ENCODE results near the gene GYPA.
"Not testable (repeated sequence)": the region's sequence is repeated elsewhere in the genome, so short reads cannot be mapped to it uniquely, and the experiment has no call there.

Gene GYPA

DNA sequence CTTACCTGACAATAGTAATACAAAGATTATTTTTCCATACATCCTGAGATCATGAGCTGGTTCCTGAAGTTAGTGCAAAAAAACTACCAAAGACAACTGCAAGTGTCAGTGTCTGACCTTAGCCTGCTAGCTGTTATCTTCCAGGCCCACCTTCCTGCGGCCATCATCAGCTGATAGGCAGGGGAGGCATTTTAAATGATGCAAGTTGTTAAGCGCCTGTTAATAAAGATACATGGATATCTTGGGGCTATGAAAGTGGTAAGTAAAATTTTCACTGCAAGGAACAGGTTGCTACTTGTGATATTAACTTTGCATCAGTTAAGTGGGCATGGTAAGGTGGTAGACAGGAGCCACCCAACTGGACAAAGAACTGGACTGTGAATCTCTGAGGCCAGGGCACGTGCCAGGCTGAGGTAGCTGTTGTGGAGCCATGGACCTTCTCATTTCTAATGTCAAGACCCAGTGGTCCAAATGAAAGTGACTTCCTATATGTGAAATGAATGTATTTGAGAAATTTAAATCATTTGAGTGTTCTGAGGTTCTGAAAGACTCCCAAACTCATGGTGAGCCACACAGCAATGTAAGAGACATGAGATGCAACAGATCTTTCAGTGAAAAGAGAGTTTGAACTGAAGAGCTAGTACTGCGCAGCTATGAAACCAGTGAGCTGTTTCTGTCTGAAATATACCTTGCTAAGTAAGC is at the start of gene GYPA:
TSS of gene GYPA (minus strand) at position 125 of the 702 bp plus-strand sequence. CDS start at position 42, 83 bp downstream.
- not testable (repeated sequence) for DNase-seq

- DNase-seq = no peak
These were observed 49.5 kb upstream of the GYPA start for GRCh38 chr4:144190009-144190408.

DNA sequence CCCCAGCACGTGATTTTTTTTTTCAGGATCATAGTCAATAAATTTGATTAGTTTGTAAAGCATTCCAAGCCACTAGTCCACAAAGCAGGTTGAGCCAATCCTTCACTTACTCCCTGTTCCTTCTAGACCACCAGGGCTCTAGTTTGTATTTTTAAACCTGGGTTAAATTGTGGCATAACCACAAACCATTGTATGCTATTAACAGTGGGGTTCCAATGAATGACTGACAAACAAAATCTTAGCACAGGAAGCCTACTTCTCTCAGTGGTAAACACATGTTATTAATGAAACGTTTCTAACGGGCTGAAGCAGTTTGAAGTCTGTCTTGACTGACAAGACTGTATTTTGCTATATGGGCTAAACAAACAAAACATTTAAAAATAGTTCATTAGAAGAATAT is 48.6 kb upstream of the GYPA start:
- DNase-seq = no peak

- DNase-seq = no peak
These were observed 44.6 kb upstream of the GYPA start for GRCh38 chr4:144185086-144185485.

- DNase-seq = no peak
These were observed 42.6 kb upstream of the GYPA start for GRCh38 chr4:144183165-144183564.

GRCh38 chr4:144181391-144181790 is 40.9 kb upstream of the GYPA start:
- no peak for DNase-seq

GRCh38 chr4:144179152-144179739 is 38.7 kb upstream of the GYPA start:
- DNase-seq = no peak

DNA sequence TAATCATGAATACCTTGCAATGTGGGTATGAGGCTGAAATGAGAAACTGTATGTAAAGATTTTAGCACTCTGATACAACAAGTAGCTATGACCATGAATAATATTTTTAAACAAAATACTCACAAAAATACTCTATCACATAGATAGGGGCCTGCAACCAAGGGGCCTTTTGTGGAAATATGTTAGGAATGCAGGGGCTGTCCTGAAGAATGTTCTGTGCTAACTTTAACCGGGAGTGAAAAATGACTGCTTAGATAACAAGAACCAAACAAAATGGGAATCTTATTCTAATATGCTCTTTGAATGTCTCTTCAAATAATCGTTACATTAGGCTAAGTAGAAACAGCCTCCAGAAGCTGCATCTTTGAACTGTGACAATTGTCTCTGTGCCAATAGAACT is 37.9 kb upstream of the GYPA start:
- DNase-seq = no peak

GRCh38 chr4:144176476-144176875 is 36.0 kb upstream of the GYPA start:
- no peak for DNase-seq

DNA sequence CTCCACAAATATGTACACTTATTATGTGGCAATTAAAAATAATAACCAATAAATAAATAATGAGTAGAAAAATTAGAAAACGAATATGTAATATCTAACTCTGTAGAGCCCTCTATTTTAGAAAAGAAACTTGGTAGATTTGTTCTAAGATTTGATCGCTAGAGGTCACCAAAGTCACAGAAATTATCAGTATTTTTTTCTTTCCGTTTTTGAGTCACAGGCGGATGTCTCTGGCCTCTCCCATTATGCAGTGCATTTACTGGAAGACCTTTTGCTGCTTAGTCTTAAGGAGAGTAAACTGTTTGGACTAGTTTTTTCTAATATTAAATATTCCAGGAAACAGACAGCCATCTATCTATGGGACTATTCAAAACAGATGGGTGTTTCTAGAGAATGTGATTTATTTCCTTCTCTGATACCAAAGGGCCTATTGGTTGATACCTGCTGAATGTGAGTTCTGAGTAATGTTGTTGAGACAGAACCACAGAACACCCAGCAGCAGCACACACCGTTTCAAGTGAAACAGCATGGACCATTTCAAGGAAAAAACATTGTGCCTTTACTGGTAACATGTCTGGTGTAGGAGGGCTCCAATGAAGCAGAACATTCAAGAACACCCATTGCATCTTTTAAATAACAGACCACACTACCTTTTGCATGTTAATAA is 34.0 kb upstream of the GYPA start:
- no peak for DNase-seq

- no peak for DNase-seq
These were observed 31.2 kb upstream of the GYPA start for GRCh38 chr4:144171697-144172096.

- no peak for DNase-seq
These were observed 28.7 kb upstream of the GYPA start for GRCh38 chr4:144169211-144169610.

DNA sequence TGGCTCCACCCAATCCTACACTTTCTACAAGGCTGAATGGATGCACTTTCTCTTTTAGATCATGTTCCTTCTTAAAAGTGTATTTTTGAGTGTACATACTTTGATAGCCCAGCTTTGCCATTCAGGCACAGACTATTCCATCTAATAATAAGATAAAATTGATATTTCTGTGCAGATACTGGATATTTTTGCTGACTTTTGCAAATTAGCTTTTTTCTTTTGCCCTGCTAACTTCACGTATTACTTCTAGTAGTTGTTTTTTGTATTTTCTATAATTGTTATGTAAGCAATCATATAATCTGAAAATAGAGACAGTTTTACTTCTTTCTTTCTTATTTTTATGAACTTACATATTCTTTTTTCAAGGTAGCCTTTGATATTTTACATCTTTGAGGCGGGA is 13.5 kb upstream of the GYPA start:
- DNase-seq = no peak

DNA sequence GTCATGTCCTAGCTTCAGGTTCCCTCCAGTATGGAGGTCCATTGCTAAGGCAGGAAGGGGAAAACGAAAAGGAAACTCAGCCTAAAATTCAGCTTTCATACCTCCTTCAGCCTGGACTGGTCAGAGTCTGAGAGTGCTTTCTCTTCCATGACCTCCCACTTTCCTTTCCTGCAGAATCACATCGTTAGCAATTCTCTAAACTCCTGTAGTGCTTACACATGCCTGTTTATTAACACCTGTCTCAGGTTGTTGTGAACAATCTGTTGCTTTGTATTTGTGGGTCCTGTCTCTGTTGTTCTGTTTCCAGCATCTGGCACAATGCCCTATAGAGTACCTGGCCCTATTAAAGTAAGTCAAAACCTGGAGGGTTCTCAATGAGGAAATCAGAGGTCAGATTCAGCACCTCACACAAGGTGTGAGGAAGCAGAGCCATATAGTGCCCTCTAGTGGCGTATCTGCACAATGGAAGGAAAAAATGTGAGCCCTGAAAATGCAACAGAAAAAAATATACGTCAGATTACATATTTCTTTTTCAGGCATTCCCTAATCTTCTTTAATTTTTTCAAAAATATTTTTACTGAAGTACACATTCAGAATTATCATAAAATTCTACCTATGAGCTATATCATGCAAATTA is 2.3 kb upstream of the GYPA start:
- not testable (repeated sequence) for DNase-seq

DNA sequence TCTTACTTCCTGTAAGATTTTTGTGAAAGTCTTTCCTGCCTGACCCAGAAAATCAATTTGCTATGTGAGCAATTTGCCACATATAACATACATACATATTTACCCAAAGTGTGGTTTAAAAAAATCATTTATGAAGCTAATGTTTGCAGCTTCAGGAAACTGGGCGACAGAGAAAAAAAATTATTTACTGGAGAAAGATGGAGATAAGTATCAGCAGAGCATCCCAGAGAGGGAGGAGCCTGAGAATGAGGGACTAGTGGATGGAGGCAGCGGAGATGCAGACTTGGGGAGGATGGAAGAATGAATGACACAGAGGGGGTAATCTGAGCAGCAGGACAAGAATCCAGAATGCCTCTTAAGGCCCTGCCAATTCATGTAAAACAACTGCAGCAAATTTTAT is 975 bp upstream of the GYPA start:
- no peak for DNase-seq

GRCh38 chr4:144139991-144140390 is 527 bp downstream of the GYPA start:
- not testable (repeated sequence) for DNase-seq

DNA sequence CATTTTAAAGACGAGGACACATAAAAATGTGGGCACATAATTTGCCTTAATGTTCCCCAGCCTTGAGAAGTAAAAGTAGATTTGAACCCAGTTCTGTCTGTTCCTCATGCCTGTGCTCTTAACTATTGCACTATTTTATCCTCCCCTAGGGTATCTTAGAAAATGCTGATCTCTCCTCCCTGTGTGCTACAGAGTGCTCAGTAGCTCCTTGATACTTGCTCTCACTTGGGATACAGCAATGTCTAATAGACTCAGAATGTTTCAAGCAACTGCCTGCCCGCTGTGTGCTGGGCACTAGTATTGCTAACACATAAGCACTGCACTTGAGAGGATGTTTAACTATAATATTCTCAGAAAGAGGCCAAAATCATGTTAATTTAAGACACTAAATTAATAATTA is 971 bp downstream of the GYPA start:
- DNase-seq = not testable (repeated sequence)

- DNase-seq = not testable (repeated sequence)
These were observed 2.3 kb downstream of the GYPA start for GRCh38 chr4:144138239-144138638.

DNA sequence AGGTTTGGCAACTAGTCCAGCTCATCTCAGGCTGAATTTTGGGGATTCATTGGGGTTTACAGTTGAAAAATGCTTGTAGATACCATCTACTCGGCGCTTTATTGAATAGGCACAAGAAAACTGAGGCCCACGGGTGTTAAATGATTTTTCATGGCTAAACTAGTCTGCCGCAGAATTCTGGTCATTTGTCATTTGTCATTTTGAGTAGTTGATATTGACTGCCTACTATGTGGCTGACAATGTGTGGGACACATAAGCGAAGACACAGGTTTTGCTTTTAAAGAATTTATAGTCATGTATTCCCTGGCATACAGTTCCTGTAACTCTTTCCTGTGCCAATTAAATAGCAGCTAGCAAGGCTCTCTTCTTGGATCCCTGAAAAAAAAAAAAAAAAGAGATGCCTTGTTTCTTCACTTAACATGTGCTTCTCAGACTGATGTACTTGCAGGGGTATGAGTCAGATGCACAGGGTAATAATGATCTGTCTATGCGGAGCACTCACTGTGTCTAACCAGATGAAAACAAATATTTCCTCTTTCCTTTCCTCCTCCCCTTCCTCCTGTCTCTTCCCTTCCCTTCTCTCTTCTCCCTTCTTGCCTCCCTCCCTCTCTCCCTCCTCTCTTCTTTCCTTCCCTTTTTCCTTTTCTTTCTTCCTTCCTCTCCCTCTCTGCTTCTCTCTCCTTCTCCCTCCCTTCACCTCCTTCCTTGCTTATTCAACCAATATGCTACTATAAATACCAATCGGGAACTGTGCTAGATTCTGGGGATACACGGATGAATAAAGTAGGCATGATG is 3.2 kb downstream of the GYPA start:
- DNase-seq = not testable (repeated sequence)

DNA sequence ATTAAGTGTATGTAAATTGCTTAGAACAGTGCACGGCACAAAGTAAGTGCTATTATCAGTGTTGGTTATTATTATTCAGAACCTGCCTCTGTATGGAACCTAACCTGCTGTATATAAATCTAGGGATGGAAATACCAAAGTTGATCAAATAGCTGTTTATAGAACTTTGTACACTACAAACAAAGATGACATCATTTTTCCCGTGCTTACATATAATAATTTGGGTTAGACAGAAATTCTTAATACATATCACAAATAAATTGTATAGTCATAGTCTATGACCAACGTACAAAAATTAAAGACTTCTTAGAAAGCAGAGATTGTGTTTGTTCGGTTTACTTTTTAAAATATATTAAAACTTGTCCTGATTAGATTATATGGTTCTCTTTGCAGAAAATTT is 4.3 kb downstream of the GYPA start:
- DNase-seq = not testable (repeated sequence)

- not testable (repeated sequence) for DNase-seq
These were observed 10.4 kb downstream of the GYPA start for GRCh38 chr4:144130167-144130566.

DNA sequence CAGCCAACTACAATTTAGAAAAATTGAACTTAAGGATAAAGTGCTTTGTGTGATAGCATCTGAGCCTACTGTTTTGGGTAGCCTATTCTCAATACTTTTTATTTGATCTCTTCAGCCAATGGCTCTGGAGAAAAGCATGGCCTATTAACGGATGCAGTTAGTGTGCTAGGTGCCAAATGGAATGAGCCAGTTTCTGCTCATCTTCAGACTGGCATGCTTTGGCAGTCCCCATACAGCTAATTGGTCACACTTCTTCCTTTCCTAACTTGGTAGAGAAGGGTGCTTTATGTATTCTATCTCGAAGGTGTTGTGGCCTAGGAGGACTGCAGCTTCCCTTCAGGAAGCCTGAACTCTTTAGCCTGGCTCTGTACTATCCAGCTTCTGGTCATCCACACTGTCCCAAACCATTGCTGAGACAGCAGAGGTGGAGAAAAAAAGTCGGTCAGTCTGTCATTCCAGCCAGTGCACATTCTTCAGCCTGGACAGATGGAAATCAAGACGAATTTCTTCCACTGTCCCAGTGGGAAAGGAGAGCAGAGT is 11.1 kb downstream of the GYPA start:
- DNase-seq = not testable (repeated sequence)

Measured in stimulated activated CD4-positive, alpha-beta T cell treated with anti-CD3 and anti-CD28 coated beads, Interleukin-4, amount 100 ng/mL, for 4 hours (primary cell).